Effector memory CD8-positive, alpha-beta T cell (primary cell): ENCODE results near the gene C16orf90.

ENCODE experiments used
- ATAC-seq: fragments of 150-1000 bp; cut with Tn5 transposase; replicated peaks from 2 replicates; pipeline ENCODE4 v1.10.0; 2021; ENCODE audit warnings: mild to moderate bottlenecking, moderate library complexity
- DNase-seq, 3 experiments: peaks; one replicate each; pipeline ENCODE4 v3.0.0; 2021
- H3K27ac Mint-ChIP-seq, 2 donors: one replicate each; pipeline ENCODE4 v1.8.0; 2022; ENCODE audit warnings: mild to moderate bottlenecking in 2 of 2, mixed read lengths in 2 of 2, moderate library complexity in 2 of 2
- H3K27me3 Mint-ChIP-seq, 2 donors: one replicate each; pipeline ENCODE4 v1.8.0; 2022; ENCODE audit warnings: mixed read lengths in 2 of 2
- H3K36me3 Mint-ChIP-seq: one replicate; pipeline ENCODE4 v1.8.0; 2022; ENCODE audit warnings: mild to moderate bottlenecking, moderate library complexity, mixed read lengths; ENCODE audit not compliant: insufficient read depth
- H3K4me1 Mint-ChIP-seq, 2 donors: one replicate each; pipeline ENCODE4 v1.8.0; 2022; ENCODE audit warnings: low read depth in 2 of 2, mixed read lengths in 2 of 2
- H3K4me3 Mint-ChIP-seq, 2 donors: one replicate each; pipeline ENCODE4 v1.8.0; 2022; ENCODE audit warnings: mild to moderate bottlenecking in 2 of 2, mixed read lengths in 2 of 2, moderate library complexity in 2 of 2
- H3K9me3 Mint-ChIP-seq, 2 donors: one replicate each; pipeline ENCODE4 v1.8.0; 2022; ENCODE audit warnings: mixed read lengths in 2 of 2

The C16orf90 gene

GRCh38 chr16:3523281-3523680 is 28.0 kb upstream of the C16orf90 start:
- H3K4me3 Mint-ChIP-seq: no peak overlapping the region
- H3K27me3 Mint-ChIP-seq: no peaks in the 10 kb centered on the region
- peaks cover 9% of the 10 kb centered on the region in 2 donors for H3K4me1 Mint-ChIP-seq
- H3K27ac Mint-ChIP-seq: no peak overlapping the region
- no peaks in the 10 kb centered on the region for H3K9me3 Mint-ChIP-seq
- peaks cover 28% of the 10 kb centered on the region for H3K36me3 Mint-ChIP-seq
- no peak for ATAC-seq
- no peak for DNase-seq

GRCh38 chr16:3520841-3521240 is 25.6 kb upstream of the C16orf90 start:
- peak overlapping the region in 1 of 2 donors; percentile 5 for H3K27ac Mint-ChIP-seq
- no peak overlapping the region for H3K4me3 Mint-ChIP-seq
- peaks cover 26% of the 10 kb centered on the region for H3K36me3 Mint-ChIP-seq
- no peaks in the 10 kb centered on the region for H3K9me3 Mint-ChIP-seq
- DNase-seq (no peak), ATAC-seq (no peak)
- H3K4me1 Mint-ChIP-seq: peaks cover 0 to 4% of the 10 kb centered on the region in 2 donors
- H3K27me3 Mint-ChIP-seq: no peaks in the 10 kb centered on the region

- peaks cover 0 to 4% of the 10 kb centered on the region in 2 donors for H3K4me1 Mint-ChIP-seq
Measured at GRCh38 chr16:3520413-3520812, 25.1 kb upstream of the C16orf90 start.

GRCh38 chr16:3519581-3519980 is 24.3 kb upstream of the C16orf90 start:
- no peaks in the 10 kb centered on the region for H3K9me3 Mint-ChIP-seq
- H3K36me3 Mint-ChIP-seq: peaks cover 22% of the 10 kb centered on the region
- DNase-seq: no peak
- H3K4me1 Mint-ChIP-seq: peaks cover 0 to 4% of the 10 kb centered on the region in 2 donors
- no peaks in the 10 kb centered on the region for H3K27me3 Mint-ChIP-seq
- ATAC-seq: no peak
- H3K27ac Mint-ChIP-seq: peak overlapping the region in 1 of 2 donors; percentile 73
- H3K4me3 Mint-ChIP-seq: no peak overlapping the region

More at GRCh38 chr16:3520413-3520812, 25.1 kb upstream of the C16orf90 start:
- Mint-ChIP-seq H3K27me3 (no peaks in the 10 kb centered on the region), H3K9me3 (no peaks in the 10 kb centered on the region), H3K27ac (no peak overlapping the region), H3K4me3 (no peak overlapping the region), H3K36me3 (peaks cover 23% of the 10 kb centered on the region)
- DNase-seq (no peak), ATAC-seq (no peak)

GRCh38 chr16:3518986-3519348 is 23.7 kb upstream of the C16orf90 start:
- Mint-ChIP-seq H3K36me3 (peaks cover 17% of the 10 kb centered on the region), H3K27me3 (no peaks in the 10 kb centered on the region), H3K4me1 (peaks cover 0 to 4% of the 10 kb centered on the region in 2 donors), H3K9me3 (no peaks in the 10 kb centered on the region), H3K27ac (no peak overlapping the region), H3K4me3 (no peak overlapping the region)
- ATAC-seq (no peak), DNase-seq (no peak)

- Mint-ChIP-seq H3K27ac (no peak overlapping the region), H3K36me3 (peaks cover 19% of the 10 kb centered on the region), H3K27me3 (no peaks in the 10 kb centered on the region), H3K4me3 (no peak overlapping the region), H3K4me1 (peaks cover 1 to 4% of the 10 kb centered on the region in 2 donors), H3K9me3 (no peaks in the 10 kb centered on the region)
- no peak for ATAC-seq
- DNase-seq: no peak
Measured at GRCh38 chr16:3518292-3518985, 23.1 kb upstream of the C16orf90 start.

GRCh38 chr16:3515897-3516296 is 20.6 kb upstream of the C16orf90 start:
- peaks cover 27% of the 10 kb centered on the region for H3K36me3 Mint-ChIP-seq
- no peak overlapping the region for H3K27ac Mint-ChIP-seq
- ATAC-seq (no peak), DNase-seq (no peak)
- no peak overlapping the region for H3K4me3 Mint-ChIP-seq
- no peaks in the 10 kb centered on the region for H3K27me3 Mint-ChIP-seq
- H3K9me3 Mint-ChIP-seq: no peaks in the 10 kb centered on the region
- peaks cover 4 to 6% of the 10 kb centered on the region in 2 donors for H3K4me1 Mint-ChIP-seq

GRCh38 chr16:3514621-3515020 is 19.3 kb upstream of the C16orf90 start:
- ATAC-seq (no peak), DNase-seq (no peak)
- Mint-ChIP-seq H3K27me3 (no peaks in the 10 kb centered on the region), H3K4me3 (no peak overlapping the region), H3K36me3 (peaks cover 22% of the 10 kb centered on the region), H3K9me3 (no peaks in the 10 kb centered on the region), H3K4me1 (peaks cover 11 to 15% of the 10 kb centered on the region in 2 donors), H3K27ac (peak overlapping the region in 1 of 2 donors; percentile 30)

- no peak for ATAC-seq
- Mint-ChIP-seq H3K27ac (peak overlapping the region in 1 of 2 donors; percentile 74), H3K36me3 (peaks cover 21% of the 10 kb centered on the region), H3K4me1 (peaks cover 15 to 20% of the 10 kb centered on the region in 2 donors), H3K4me3 (no peak overlapping the region), H3K27me3 (no peaks in the 10 kb centered on the region), H3K9me3 (no peaks in the 10 kb centered on the region)
- no peak for DNase-seq
Measured at GRCh38 chr16:3513892-3514583, 18.7 kb upstream of the C16orf90 start.

- Mint-ChIP-seq H3K9me3 (no peaks in the 10 kb centered on the region), H3K4me3 (no peak overlapping the region), H3K36me3 (peaks cover 28% of the 10 kb centered on the region), H3K27me3 (no peaks in the 10 kb centered on the region), H3K27ac (peak overlapping the region; percentile 91), H3K4me1 (peaks cover 26 to 28% of the 10 kb centered on the region in 2 donors)
- DNase-seq (no peak), ATAC-seq (no peak)
Measured at GRCh38 chr16:3511286-3512180, 16.2 kb upstream of the C16orf90 start.

- H3K4me3 Mint-ChIP-seq: peak overlapping the region; percentile 56 to 57
- no peaks in the 10 kb centered on the region for H3K9me3 Mint-ChIP-seq
- no peaks in the 10 kb centered on the region for H3K27me3 Mint-ChIP-seq
- H3K27ac Mint-ChIP-seq: peak overlapping the region; percentile 91
- DNase-seq (no peak), ATAC-seq (no peak)
- H3K4me1 Mint-ChIP-seq: peaks cover 26 to 30% of the 10 kb centered on the region in 2 donors
- peaks cover 24% of the 10 kb centered on the region for H3K36me3 Mint-ChIP-seq
Measured at GRCh38 chr16:3510416-3510815, 15.1 kb upstream of the C16orf90 start.

- H3K27me3 Mint-ChIP-seq: no peaks in the 10 kb centered on the region
- DNase-seq (peak; percentile 64 to 74 (median 66)), ATAC-seq (peak; percentile 100)
- H3K4me3 Mint-ChIP-seq: peak overlapping the region; percentile 56 to 57
- H3K4me1 Mint-ChIP-seq: peaks cover 26 to 30% of the 10 kb centered on the region in 2 donors
- no peaks in the 10 kb centered on the region for H3K9me3 Mint-ChIP-seq
- peaks cover 30% of the 10 kb centered on the region for H3K36me3 Mint-ChIP-seq
- H3K27ac Mint-ChIP-seq: peak overlapping the region; percentile 91
Measured at GRCh38 chr16:3509470-3509928, 14.2 kb upstream of the C16orf90 start.

- Mint-ChIP-seq H3K4me3 (peak overlapping the region; percentile 36 to 56), H3K27me3 (no peaks in the 10 kb centered on the region), H3K36me3 (peaks cover 31% of the 10 kb centered on the region), H3K4me1 (peaks cover 28 to 34% of the 10 kb centered on the region in 2 donors), H3K9me3 (no peaks in the 10 kb centered on the region), H3K27ac (peak overlapping the region; percentile 91)
- DNase-seq (no peak), ATAC-seq (no peak)
Measured at GRCh38 chr16:3508736-3509135, 13.4 kb upstream of the C16orf90 start.
